HL-60 (cell line): Measurements from ENCODE around the gene SPATA13.
"Not testable (repeated sequence)": the region's sequence is repeated elsewhere in the genome, so short reads cannot be mapped to it uniquely, and the experiment has no call there.

Source experiments
- DNase-seq, 2 experiments: peaks; one replicate each; pipeline ENCODE4 v3.0.0-alpha.2; 2010 to 2020; ENCODE audit warnings: low read depth in 1 of 2, low spot score in 1 of 2
- H3K27ac ChIP-seq: fragments of 250-450 bp; sonication (Bioruptor Pico); replicated peaks from 2 replicates; pipeline ENCODE4 v1.5.1; 2020; ENCODE audit warnings: mild to moderate bottlenecking, moderate library complexity
- H3K27me3 ChIP-seq: fragments of 250-450 bp; sonication (Bioruptor Pico); 2 replicates; pipeline ENCODE4 v1.5.1; 2021; ENCODE audit warnings: mild to moderate bottlenecking, moderate library complexity; ENCODE audit not compliant: insufficient read depth, poor library complexity, severe bottlenecking
- H3K4me3 ChIP-seq: replicated peaks from 2 replicates; pipeline ENCODE4 v1.5.1; 2011; ENCODE audit warnings: mild to moderate bottlenecking, control low read depth, low read length; ENCODE audit not compliant: insufficient read depth
- GABPA ChIP-seq: IDR thresholded peaks from 2 replicates; pipeline ENCODE4 v1.6.1; 2012; ENCODE audit warnings: low read depth
- POLR2AphosphoS5 ChIP-seq: IDR thresholded peaks from 2 replicates; pipeline ENCODE4 v1.6.1; 2012; ENCODE audit warnings: low read depth
- REST ChIP-seq: IDR thresholded peaks from 2 replicates; pipeline ENCODE4 v1.6.1; 2012; ENCODE audit warnings: low read depth; ENCODE audit not compliant: insufficient replicate concordance
- SPI1 ChIP-seq: IDR thresholded peaks from 2 replicates; pipeline ENCODE4 v1.6.1; 2012; ENCODE audit warnings: low read depth, mild to moderate bottlenecking, borderline replicate concordance
- TF ChIP-seq, protein P1 (sequence below): IDR thresholded peaks from one replicate; pipeline ENCODE4 v1.5.1; 2011; ENCODE audit warnings: low read length, control low read depth, inconsistent platforms; ENCODE audit not compliant: insufficient read depth

The SPATA13 gene

DNA sequence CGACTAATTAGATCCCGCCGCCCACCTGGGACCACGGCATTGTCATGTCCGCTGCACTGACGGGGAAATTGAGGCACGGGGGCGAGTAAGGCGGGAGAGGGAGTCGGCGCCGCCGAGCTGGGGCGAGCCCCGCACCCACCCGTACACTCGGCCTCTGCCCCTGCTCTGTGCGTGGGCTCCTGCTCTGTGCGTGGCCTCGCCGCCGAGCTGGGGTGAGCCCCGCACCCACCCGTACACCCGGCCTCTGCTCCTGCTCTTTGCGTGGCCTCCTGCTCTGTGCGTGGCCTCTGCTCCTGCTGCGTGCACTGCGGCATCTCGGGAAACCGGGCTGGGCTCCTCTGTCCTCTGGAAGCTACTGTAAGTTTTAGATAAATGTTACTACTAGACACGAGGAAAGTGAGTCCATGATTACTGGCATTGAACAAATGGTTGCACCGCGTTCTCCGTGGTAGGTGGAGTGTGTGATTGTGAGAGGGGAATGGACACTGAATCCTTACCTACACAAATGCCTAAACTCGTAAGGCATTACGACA, 148.0 kb downstream of the SPATA13 start:
- TF ChIP-seq SPI1: no peak
- TF ChIP-seq REST: no peak
- TF ChIP-seq, protein P1, sequence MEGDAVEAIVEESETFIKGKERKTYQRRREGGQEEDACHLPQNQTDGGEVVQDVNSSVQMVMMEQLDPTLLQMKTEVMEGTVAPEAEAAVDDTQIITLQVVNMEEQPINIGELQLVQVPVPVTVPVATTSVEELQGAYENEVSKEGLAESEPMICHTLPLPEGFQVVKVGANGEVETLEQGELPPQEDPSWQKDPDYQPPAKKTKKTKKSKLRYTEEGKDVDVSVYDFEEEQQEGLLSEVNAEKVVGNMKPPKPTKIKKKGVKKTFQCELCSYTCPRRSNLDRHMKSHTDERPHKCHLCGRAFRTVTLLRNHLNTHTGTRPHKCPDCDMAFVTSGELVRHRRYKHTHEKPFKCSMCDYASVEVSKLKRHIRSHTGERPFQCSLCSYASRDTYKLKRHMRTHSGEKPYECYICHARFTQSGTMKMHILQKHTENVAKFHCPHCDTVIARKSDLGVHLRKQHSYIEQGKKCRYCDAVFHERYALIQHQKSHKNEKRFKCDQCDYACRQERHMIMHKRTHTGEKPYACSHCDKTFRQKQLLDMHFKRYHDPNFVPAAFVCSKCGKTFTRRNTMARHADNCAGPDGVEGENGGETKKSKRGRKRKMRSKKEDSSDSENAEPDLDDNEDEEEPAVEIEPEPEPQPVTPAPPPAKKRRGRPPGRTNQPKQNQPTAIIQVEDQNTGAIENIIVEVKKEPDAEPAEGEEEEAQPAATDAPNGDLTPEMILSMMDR: no peak
- TF ChIP-seq GABPA: no peak
- no peak for TF ChIP-seq POLR2AphosphoS5
- DNase-seq: no peak
- Histone ChIP-seq H3K27me3 (no peaks in the 10 kb centered on the region), H3K4me3 (no peak overlapping the region), H3K27ac (no peak overlapping the region)

DNA sequence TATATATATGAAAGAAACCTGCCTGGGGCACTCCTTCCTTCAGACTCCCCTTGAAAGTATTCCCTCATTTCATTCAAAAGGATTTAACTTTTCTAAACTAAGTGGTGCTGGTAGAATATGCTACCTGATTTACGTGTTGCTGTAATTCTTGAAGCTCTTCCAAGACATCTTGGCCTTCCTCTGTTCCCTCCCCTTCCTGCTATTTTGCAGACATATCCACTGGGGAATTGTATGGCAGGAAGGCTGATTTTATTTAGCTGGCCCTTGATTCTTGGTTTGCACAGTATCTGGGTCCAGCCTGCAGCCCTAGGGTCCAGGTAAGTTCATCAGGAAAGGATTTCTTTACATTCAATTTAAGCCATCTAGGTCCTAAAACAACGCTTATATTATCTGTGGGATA, 148.8 kb downstream of the SPATA13 start, which contains the start of gene C1QTNF9:
Gene C1QTNF9, plus strand, starts transcription at position 281 of the 400 bp plus-strand sequence. CDS start 6,424 bp downstream, outside the sequence.
- H3K27me3 ChIP-seq, H3K27ac ChIP-seq, DNase-seq, H3K4me3 ChIP-seq: not testable (repeated sequence)

DNA sequence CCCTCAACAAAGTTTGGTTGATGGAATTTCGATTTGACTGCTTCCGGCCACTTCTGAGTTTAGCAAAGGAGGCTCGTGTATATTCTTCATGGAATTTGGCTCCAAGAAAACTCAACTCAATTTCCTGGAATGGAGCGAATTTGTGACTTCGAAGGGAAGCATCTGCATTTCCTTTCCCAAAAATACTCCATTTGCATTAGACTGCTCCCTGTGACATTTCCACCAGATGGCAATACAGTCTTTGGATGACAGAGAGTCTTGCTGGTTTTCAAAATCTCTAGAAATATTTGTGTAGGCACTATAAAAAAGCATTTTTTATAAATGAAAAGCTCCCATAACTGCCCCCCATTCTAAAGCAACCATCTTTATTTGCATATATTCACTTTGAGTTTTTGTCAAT, 152.9 kb downstream of the SPATA13 start:
- H3K4me3 ChIP-seq: no peak overlapping the region
- H3K27me3 ChIP-seq: no peaks in the 10 kb centered on the region
- TF ChIP-seq, protein P1: no peak
- no peak for TF ChIP-seq GABPA
- TF ChIP-seq REST: no peak
- TF ChIP-seq POLR2AphosphoS5: no peak
- no peak for DNase-seq
- H3K27ac ChIP-seq: no peak overlapping the region

DNA sequence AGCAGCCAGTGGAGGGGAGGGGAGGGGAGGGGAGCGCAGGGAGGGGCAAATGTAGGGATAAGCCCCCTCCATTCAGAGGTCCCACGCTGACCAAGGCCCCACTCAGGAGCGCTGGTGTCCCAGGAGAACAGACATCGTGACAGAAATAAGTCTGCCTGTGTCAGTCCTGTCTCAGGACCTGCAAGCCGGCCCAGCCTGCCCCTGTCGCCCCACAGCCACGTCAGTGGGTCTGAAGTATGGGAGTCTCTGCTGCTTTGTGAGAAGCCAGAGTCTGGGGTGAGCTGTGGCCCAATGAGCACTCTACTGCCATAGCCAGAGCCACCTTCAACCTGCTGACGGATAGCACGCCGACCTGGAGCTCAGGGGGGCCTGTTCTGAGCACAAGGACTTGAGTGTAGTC, 157.3 kb downstream of the SPATA13 start:
- H3K27ac ChIP-seq, H3K27me3 ChIP-seq, H3K4me3 ChIP-seq, DNase-seq: not testable (repeated sequence)

- not testable (repeated sequence) for DNase-seq
These were observed 158.4 kb downstream of the SPATA13 start for GRCh38 chr13:24318878-24319277.

GRCh38 chr13:24319641-24320040, 159.1 kb downstream of the SPATA13 start:
- H3K27me3 ChIP-seq, H3K4me3 ChIP-seq: not testable (repeated sequence)

More at GRCh38 chr13:24318878-24319277, 158.4 kb downstream of the SPATA13 start:
- not testable (repeated sequence) for H3K27me3 ChIP-seq, H3K27ac ChIP-seq, H3K4me3 ChIP-seq

DNA sequence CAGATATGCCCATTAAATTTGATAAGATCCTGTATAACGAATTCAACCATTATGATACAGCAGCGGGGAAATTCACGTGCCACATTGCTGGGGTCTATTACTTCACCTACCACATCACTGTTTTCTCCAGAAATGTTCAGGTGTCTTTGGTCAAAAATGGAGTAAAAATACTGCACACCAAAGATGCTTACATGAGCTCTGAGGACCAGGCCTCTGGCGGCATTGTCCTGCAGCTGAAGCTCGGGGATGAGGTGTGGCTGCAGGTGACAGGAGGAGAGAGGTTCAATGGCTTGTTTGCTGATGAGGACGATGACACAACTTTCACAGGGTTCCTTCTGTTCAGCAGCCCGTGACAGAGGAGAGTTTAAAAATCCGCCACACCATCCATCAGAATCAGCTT, 160.9 kb downstream of the SPATA13 start:
- DNase-seq, H3K27ac ChIP-seq, H3K4me3 ChIP-seq, H3K27me3 ChIP-seq: not testable (repeated sequence)

More at GRCh38 chr13:24319641-24320040, 159.1 kb downstream of the SPATA13 start:
- not testable (repeated sequence) for H3K27ac ChIP-seq, DNase-seq

- not testable (repeated sequence) for H3K27me3 ChIP-seq, H3K27ac ChIP-seq, H3K4me3 ChIP-seq, DNase-seq
These were observed 161.9 kb downstream of the SPATA13 start for GRCh38 chr13:24322470-24322869.
